RPMI7951 (cell line): ENCODE data around the gene ENAH. TPM values are rescaled to one million over a fixed set of nuclear protein-coding genes. Genes with fewer than 3 reads are reported as not detected.

Source experiments
- DNase-seq: peaks from one replicate; pipeline ENCODE4 v3.0.0-alpha.2; 2012; ENCODE audit warnings: low read depth
- total RNA-seq: library from RNA; depleted of rRNA; stranded (reverse); fragments of >200 nt; shearing (Covaris generic); gene quantifications from 2 replicates; pipeline ENCODE4 v1.2.3, GENCODE V29; 2014

ENAH gene
- total RNA-seq, 1 experiment from 2014 or later, result 53.3 TPM

- DNase-seq, result no peak
Observed at GRCh38 chr1:225559902-225560301, 93.0 kb downstream of the ENAH start.

- no peak for DNase-seq
Observed at GRCh38 chr1:225559326-225559725, 93.6 kb downstream of the ENAH start.

- no peak for DNase-seq
Observed at GRCh38 chr1:225556694-225557093, 96.2 kb downstream of the ENAH start.

GRCh38 chr1:225555821-225556220 lies 97.1 kb downstream of the ENAH start:
- DNase-seq, result no peak

- DNase-seq, result peak; percentile 41
Observed at GRCh38 chr1:225554216-225554812, 98.6 kb downstream of the ENAH start.

- no peak for DNase-seq
Observed at GRCh38 chr1:225549821-225550220, 103.1 kb downstream of the ENAH start.

GRCh38 chr1:225548140-225548857 lies 104.6 kb downstream of the ENAH start:
- no peak for DNase-seq

GRCh38 chr1:225545649-225546048 lies 107.3 kb downstream of the ENAH start:
- no peak for DNase-seq

GRCh38 chr1:225544924-225545323 lies 108.0 kb downstream of the ENAH start:
- DNase-seq, result no peak

- no peak for DNase-seq
Observed at GRCh38 chr1:225544263-225544662, 108.7 kb downstream of the ENAH start.

GRCh38 chr1:225543350-225543749 lies 109.6 kb downstream of the ENAH start:
- no peak for DNase-seq

- no peak for DNase-seq
Observed at GRCh38 chr1:225541383-225541782, 111.5 kb downstream of the ENAH start.

- DNase-seq, result no peak
Observed at GRCh38 chr1:225539575-225539974, 113.3 kb downstream of the ENAH start.

GRCh38 chr1:225539069-225539468 lies 113.9 kb downstream of the ENAH start:
- no peak for DNase-seq

- DNase-seq, result no peak
Observed at GRCh38 chr1:225537554-225538251, 115.2 kb downstream of the ENAH start.

- DNase-seq, result no peak
Observed at GRCh38 chr1:225535280-225535679, 117.6 kb downstream of the ENAH start.

GRCh38 chr1:225534772-225535171 lies 118.2 kb downstream of the ENAH start:
- DNase-seq, result no peak

GRCh38 chr1:225534135-225534534 lies 118.8 kb downstream of the ENAH start:
- DNase-seq, result no peak

GRCh38 chr1:225533238-225533637 lies 119.7 kb downstream of the ENAH start:
- no peak for DNase-seq

- DNase-seq, result no peak
Observed at GRCh38 chr1:225532240-225532944, 120.5 kb downstream of the ENAH start.

- DNase-seq, result no peak
Observed at GRCh38 chr1:225529726-225530125, 123.2 kb downstream of the ENAH start.

- DNase-seq, result no peak
Observed at GRCh38 chr1:225527575-225527974, 125.3 kb downstream of the ENAH start.
